HK-2 (cell line): ENCODE results near the gene ZNF277.
"Not testable (repeated sequence)": the region's sequence is repeated elsewhere in the genome, so short reads cannot be mapped to it uniquely, and the experiment has no call there.

Experiments
- DNase-seq: peaks from one replicate; pipeline ENCODE4 v3.0.0-alpha.2; 2018; ENCODE audit not compliant: unreplicated experiment

Gene ZNF277

GRCh38 chr7:112211348-112211907, 4.9 kb downstream of the ZNF277 start:
- DNase-seq, result no peak

GRCh38 chr7:112212571-112212970, 6.1 kb downstream of the ZNF277 start:
- no peak for DNase-seq

GRCh38 chr7:112213735-112214134, 7.2 kb downstream of the ZNF277 start:
- no peak for DNase-seq

DNA sequence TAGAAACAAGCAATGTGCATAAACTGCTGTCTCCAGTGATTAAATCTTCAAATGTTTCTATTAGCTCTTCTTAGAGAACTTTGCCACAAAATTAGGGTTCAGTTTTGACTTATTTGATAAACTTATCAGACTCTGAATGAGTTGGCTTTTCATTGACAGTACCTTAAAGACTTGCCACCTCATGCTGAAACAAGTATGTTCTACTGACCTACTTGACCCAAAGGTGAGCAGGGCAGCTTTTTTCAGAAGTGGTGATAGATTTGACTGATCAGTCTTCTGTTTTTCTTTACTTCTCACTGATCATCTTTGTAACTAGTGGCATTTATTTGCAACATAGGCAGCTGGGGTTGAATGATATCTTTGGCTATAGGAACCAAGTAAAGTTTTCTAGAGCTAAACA, 7.8 kb downstream of the ZNF277 start:
- no peak for DNase-seq

DNA sequence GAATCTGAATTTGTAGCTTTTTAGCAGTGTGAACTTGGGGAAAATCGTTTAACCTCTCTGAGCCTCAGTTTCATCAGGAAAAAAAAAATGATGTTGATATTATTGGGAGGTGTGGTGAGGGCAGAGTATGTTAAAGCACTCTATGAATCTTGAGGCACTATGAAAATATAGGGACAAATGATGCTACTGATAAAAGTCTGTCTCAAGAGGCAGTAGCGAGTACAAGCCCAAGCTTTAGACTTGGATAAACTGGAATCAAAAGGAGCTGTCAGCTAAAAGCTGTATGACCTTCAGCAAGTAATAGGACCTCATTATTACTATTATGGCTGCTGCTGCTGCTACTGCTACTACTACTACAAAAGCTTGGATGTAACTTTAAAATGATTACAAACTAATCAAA, 8.4 kb downstream of the ZNF277 start:
- DNase-seq, result no peak

DNA sequence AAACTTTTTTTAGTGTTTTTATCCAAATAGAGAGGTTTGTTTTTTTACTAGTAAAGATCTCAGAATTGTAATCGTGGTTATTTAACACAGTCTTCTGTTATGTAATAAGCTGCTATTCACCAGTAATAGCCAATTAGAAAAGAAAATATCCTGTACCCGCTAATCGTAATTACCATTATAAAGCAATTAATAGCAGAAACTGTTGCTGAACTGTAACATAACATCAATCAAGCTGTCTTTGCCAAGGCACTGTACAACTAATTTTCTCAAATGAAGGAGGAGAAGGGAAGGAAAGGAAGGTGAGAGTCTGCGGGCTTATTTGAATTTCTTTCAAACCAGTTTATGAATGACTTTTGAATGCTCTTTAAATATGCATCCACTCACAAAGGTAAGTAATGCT, 9.3 kb downstream of the ZNF277 start:
- DNase-seq, result no peak

DNA sequence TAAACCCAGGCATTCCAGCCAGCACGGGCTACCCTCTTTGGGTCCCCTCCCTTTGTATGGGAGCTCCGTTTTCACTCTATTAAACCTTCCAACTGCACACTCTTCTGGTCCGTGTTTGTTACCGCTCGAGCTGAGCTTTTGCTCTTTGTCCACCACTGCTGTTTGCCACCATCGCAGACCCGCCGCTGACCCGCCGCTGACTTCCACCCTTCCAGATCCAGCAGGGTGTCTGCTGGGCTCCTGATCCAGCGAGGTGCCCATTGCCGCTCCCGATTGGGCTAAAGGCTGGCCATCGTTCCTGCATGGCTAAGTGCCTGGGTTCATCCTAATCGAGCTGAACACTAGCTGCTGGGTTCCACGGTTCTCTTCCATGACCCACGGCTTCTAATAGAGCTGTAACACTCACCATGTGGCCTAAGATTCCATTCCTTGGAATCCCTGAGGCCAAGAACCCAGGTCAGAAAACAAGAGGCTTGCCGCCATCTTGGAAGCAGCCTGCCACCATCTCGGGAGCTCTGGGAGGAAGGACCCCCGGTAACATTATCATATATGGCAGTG, 14.5 kb downstream of the ZNF277 start:
- DNase-seq, result no peak

DNA sequence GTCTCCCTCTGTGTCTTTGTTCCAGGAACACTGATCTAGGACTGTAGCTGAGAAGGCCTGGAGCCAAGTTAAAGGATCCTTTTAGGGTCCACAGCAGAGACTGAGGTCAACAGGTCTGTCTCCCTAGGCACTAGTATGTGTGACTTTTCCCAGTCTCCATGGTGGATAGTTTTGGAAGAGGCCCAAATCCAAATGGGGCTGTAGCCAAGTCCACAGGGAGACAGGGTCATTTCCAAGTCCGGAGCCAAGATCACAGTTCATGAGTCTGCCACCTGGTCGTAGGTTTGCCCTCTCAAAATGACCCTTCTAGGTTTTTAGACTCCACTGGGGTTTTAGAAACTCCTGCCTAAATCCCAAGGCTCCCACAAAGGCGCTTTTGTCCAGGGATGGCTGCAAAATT, 16.8 kb downstream of the ZNF277 start:
- DNase-seq, result no peak

GRCh38 chr7:112224186-112224585, 17.7 kb downstream of the ZNF277 start:
- DNase-seq, result no peak

GRCh38 chr7:112225006-112225405, 18.5 kb downstream of the ZNF277 start:
- DNase-seq, result no peak

DNA sequence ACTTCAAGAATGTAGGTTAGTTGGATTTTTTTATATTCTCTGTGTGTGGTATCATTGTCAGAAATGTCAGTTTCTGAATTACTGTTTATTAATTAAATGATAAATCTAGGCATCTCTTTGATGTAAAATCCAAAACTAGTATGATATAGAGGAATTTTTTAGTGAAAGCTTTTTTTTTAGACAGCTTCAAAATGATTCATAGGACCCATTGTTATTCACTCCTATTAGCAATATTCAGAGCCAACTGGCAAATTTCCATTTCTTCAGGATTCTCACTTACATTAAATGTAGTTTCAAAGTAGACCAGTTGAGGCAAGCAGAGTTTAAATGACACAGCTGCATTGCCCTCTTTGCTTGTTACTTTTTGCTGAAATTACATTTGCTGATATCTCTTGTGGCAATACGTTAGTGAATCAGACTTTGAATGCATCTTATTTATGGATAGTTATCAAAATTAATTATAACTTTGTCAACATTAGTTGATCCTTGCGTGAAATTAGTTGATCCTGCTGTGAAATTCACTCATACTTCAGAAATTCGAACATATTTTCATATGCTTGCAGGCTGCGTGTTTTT, 20.3 kb downstream of the ZNF277 start:
- DNase-seq, result no peak

- no peak for DNase-seq
Observed at GRCh38 chr7:112228632-112229031, 22.1 kb downstream of the ZNF277 start.

DNA sequence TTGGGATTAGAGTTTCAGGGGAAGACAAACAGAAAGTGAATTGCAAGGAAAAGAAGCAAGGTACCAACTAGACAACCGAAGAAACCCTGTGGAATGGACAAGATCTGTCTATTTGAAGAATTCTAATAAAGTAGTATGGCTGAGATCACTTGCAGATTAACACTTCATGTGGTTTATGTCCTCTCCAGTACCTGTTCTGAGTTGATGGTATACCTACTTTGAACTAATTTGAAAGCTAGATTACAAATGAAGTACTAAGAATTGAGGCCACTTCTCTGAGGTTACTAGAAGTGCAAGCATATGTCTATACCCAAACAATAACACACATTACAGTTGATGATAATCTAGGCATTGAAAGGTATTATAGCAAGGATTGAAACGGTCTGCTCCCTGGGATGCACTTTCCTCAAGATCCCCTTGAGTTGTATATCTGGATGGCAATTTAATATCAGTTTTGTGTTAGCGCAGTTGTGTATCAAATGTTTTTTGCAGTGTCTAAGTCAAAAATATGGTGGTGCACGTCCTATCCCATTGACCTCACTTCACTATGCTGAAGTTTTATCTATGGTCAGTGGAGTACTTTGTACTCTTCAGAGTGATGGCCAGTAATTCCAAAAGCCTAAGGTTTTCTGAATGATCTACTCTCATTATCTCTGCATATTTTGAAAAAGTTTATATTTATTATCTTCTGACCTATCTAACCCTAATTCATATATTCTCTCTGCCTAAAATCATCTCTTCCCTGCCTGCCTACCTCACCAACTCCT, 25.9 kb downstream of the ZNF277 start:
- DNase-seq, result no peak

DNA sequence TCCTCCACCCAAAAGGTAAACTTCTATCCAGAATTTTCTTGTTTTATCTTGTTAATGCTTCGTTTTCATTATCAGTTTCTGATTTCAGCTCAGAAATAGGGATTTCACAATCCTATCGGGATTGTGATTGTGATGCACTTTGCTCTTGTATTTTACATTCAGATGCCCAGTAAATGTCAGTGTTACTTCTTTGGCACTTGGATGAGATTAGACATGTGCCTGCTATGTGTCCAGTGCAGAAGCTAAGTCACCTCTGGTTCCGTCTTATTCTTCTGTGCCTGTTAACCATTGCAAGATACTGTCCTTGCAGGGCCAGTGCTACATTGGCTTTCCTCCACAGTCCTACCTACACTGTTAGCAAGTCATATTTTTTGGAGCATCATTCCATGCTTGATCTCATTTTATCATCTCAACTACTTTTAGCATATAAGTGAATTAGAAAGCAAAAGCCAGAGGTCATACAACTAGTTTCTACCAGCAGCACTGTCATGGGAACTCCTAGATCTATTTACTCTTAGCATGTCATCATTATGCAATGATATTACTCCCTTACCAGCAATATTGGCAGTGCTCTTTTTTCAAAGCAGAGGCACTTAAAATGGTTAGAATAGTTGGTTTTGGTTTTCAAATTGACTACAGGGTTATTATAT, 26.7 kb downstream of the ZNF277 start:
- no peak for DNase-seq

DNA sequence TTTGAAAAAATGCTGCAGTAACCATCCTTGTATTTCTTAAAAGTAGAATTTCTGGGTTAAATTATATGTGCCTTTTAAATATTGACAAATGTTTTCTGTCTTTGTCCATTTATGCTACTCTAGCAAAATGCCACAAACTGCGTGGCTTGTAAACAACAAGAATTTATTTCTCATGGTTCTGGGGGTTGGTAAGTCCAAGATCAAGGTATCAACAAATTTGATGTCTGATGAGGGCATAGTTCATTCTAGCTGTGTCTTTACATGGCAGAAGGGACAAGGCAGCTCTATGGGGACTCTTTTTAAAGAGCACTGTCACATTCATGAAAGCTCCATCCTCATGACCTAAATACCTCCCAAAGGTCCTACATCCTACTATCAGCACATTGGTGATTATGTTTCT, 27.7 kb downstream of the ZNF277 start:
- no peak for DNase-seq

- no peak for DNase-seq
Observed at GRCh38 chr7:112236597-112236996, 30.1 kb downstream of the ZNF277 start.

GRCh38 chr7:112238330-112238729, 31.8 kb downstream of the ZNF277 start:
- no peak for DNase-seq

DNA sequence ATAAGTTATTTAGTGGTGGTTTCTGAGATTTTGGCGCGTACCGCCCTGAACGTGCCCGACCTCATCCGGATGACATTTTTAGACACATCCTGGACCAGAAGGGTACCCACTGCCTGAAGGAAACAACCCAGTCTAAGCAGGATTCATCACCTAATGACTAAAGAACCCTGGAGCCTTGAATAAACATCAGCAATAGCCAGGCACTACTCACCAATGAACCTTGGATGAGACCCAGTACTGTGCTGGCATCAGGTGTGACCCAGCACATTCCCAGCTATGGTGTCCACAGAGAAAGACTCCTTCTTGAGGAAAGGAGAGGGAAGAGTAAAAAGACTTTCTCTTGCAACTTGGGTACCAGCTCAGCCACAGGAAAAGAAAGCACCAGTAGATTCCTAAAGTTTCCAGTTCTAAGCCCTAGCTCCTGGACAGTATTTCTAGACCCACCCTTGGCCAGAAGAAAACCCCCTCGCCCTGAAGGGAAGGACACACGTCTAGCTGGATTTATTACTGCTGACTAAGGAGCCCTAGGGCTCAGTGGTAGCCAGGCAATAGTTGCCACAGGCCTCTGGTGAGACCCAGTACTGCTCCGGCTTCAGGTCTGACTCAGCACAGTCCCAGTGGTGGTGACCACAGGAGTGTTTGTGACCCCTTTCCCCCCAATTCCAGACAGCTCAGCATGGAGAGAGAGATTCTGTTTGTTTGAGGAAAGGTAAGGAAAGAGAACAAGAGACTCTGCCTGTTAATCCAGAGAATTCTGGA, 32.5 kb downstream of the ZNF277 start:
- no peak for DNase-seq

GRCh38 chr7:112248598-112248997, 42.1 kb downstream of the ZNF277 start:
- no peak for DNase-seq

DNA sequence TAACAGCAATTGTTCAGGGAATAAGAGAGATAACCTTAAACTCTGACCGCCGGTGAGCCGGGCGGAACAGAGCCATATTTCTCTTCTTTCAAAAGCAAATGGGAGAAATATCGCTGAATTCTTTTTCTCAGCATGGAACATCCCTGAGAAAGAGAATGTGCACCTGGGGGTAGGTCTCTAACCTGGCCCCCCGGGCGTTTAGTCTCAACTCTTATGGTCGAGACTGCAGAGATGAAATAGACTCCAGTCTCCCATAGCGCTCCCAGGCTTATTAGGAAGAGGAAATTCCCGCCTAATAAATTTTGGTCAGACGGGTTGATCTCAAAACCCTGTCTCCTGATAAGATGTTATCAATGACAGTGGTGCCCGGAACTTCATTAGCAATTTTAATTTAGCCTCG, 43.5 kb downstream of the ZNF277 start:
- DNase-seq, result not testable (repeated sequence)

GRCh38 chr7:112252141-112252540, 45.6 kb downstream of the ZNF277 start:
- no peak for DNase-seq

DNA sequence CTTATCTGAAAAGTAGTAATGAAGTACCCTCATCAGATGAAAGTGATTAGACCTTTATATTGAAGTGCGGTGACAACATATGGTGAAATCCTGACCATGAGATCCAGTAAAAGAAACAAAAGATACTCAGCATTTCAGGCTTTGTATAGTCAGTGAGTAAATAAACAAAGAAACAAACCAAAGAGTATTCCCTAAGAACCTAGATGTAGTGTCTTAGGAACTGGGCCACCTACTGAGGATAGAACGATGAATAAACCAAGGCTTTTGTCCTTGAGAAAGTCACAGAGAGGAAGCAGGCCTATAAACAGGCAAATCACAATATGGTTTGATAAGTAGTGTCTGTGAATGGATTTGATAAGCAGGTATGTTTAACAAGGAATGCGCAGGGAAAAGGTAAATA, 46.2 kb downstream of the ZNF277 start:
- DNase-seq, result no peak
